H1 (cell line): ENCODE data around the gene CYP4B1. TPM values are rescaled to one million over a fixed set of nuclear protein-coding genes. Genes with fewer than 3 reads are reported as not detected.
A peak's percentile ranks its signal among the peaks of the same experiment; 100 is the strongest.

ENCODE experiments used
- CTCF ChIA-PET: fragments of 300-600 bp; sonication (Branson Sonifier 250); formaldehyde crosslinking; loops from one replicate; lab custom pipeline; 2021; ENCODE audit not compliant: partially characterized antibody; lab: Charles Lee
- POLR2A ChIA-PET: fragments of 300-600 bp; sonication (Branson Sonifier 250); formaldehyde crosslinking; loops from one replicate; lab custom pipeline; 2021; ENCODE audit warnings: inconsistent platforms; ENCODE audit not compliant: partially characterized antibody; lab: Charles Lee
- DNase-seq, 2 experiments: peaks; one replicate each; pipeline versions ENCODE4 v3.0.0 to v3.0.0-alpha.2; 2010 to 2022; ENCODE audit warnings: low spot score in 2 of 2, low read depth in 1 of 2, mixed read lengths in 1 of 2
- FAIRE-seq: peaks from 2 replicates; lab custom pipeline; 2011; peaks lifted over from hg19 to GRCh38; lab: Jason Lieb, UNC
- H2AFZ ChIP-seq: 2 replicates; pipeline ENCODE4 v1.8.1; 2012; ENCODE audit warnings: low read length, inconsistent platforms
- H2AK5ac ChIP-seq: 2 replicates; pipeline ENCODE4 v1.6.1; 2013; ENCODE audit warnings: low read depth, low read length
- H2BK120ac ChIP-seq: replicated peaks from 2 replicates; pipeline ENCODE3; 2013; ENCODE audit warnings: low read depth, low read length, inconsistent platforms
- H2BK12ac ChIP-seq: 2 replicates; pipeline ENCODE4 v1.6.1; 2013; ENCODE audit warnings: low read depth, low read length
- H2BK15ac ChIP-seq: 2 replicates; pipeline ENCODE4 v1.6.1; 2013; ENCODE audit warnings: low read length
- H2BK20ac ChIP-seq: 2 replicates; pipeline ENCODE4 v1.6.1; 2013; ENCODE audit warnings: low read length
- H2BK5ac ChIP-seq: 2 replicates; pipeline ENCODE4 v1.6.1; 2013; ENCODE audit warnings: low read depth, low read length
- H3K14ac ChIP-seq: 2 replicates; pipeline ENCODE4 v1.6.1; 2013; ENCODE audit warnings: inconsistent platforms; ENCODE audit not compliant: insufficient read length
- H3K18ac ChIP-seq: 2 replicates; pipeline ENCODE4 v1.6.1; 2013; ENCODE audit warnings: low read length; ENCODE audit errors: extremely low read depth
- H3K23ac ChIP-seq: 2 replicates; pipeline ENCODE4 v1.6.1; 2013; ENCODE audit warnings: inconsistent platforms; ENCODE audit not compliant: insufficient read length
- H3K23me2 ChIP-seq: 2 replicates; pipeline ENCODE4 v1.6.1; 2013; ENCODE audit warnings: low read depth, low read length
- H3K27ac ChIP-seq: 2 replicates; pipeline ENCODE4 v1.6.1; 2011; ENCODE audit warnings: low read depth, low read length, inconsistent platforms
- H3K27me3 ChIP-seq, 4 experiments: replicated peaks in 1 of 4; 1 replicate in 1 of 4; 2 replicates in 3 of 4; pipeline versions ENCODE4 v1.6.1 to v1.8.1; 2011 to 2013; ENCODE audit warnings: low read length in 3 of 4, mild to moderate bottlenecking in 3 of 4, inconsistent platforms in 2 of 4, mixed read lengths in 2 of 4, moderate library complexity in 1 of 4; ENCODE audit not compliant: control insufficient read depth in 3 of 4, insufficient read depth in 3 of 4; ENCODE audit errors: extremely low read depth in 1 of 4
- H3K36me3 ChIP-seq, 4 experiments: 2 replicates each; pipeline versions ENCODE4 v1.6.1 to v1.8.1; 2011 to 2013; ENCODE audit warnings: mild to moderate bottlenecking in 4 of 4, low read length in 3 of 4, moderate library complexity in 2 of 4, control low read depth in 1 of 4, inconsistent platforms in 1 of 4; ENCODE audit not compliant: insufficient read depth in 4 of 4, control insufficient read depth in 2 of 4
- H3K4ac ChIP-seq: replicated peaks from 2 replicates; pipeline ENCODE3; 2013; ENCODE audit warnings: low read length, low read depth, mixed read lengths, inconsistent platforms; ENCODE audit not compliant: insufficient read length
- H3K4me1 ChIP-seq, 4 experiments: replicated peaks in 1 of 4; 1 replicate in 1 of 4; 2 replicates in 3 of 4; pipeline versions ENCODE4 v1.6.1 to v1.8.1; 2011 to 2013; ENCODE audit warnings: low read length in 3 of 4, inconsistent platforms in 2 of 4, mixed read lengths in 1 of 4; ENCODE audit not compliant: insufficient read depth in 4 of 4, control insufficient read depth in 3 of 4
- H3K4me2 ChIP-seq, 2 experiments: 2 replicates each; pipeline versions ENCODE4 v1.6.1 to v1.8.1; 2011 to 2013; ENCODE audit warnings: low read depth in 2 of 2, low read length in 2 of 2, control low read depth in 1 of 2, inconsistent platforms in 1 of 2, mild to moderate bottlenecking in 1 of 2; ENCODE audit not compliant: insufficient read depth in 1 of 2
- H3K4me3 ChIP-seq, 4 experiments: fragments of 200-600, 300-600 bp in 1 of 4; sonication (generic), shearing (Covaris generic), sonication (Bioruptor Twin) in 1 of 4; 2 replicates each; pipeline versions ENCODE4 v1.5.1 to v1.8.1; 2011 to 2016; ENCODE audit warnings: low read length in 4 of 4, low read depth in 3 of 4, control low read depth in 2 of 4, inconsistent platforms in 2 of 4, mild to moderate bottlenecking in 2 of 4, mixed read lengths in 1 of 4, moderate library complexity in 1 of 4; ENCODE audit not compliant: insufficient read depth in 2 of 4; ENCODE audit errors: extremely low read depth in 1 of 4
- H3K56ac ChIP-seq: replicated peaks from 2 replicates; pipeline ENCODE3; 2013; ENCODE audit warnings: low read depth, mild to moderate bottlenecking, mixed read lengths, low read length, inconsistent platforms; ENCODE audit not compliant: insufficient read length
- H3K79me1 ChIP-seq: 2 replicates; pipeline ENCODE4 v1.6.1; 2013; ENCODE audit warnings: low read depth, low read length, control low read depth
- H3K79me2 ChIP-seq, 2 experiments: 2 replicates each; pipeline versions ENCODE4 v1.6.1 to v1.8.1; 2012 to 2013; ENCODE audit warnings: low read length in 2 of 2, mild to moderate bottlenecking in 2 of 2, inconsistent platforms in 1 of 2; ENCODE audit not compliant: insufficient read depth in 2 of 2, control insufficient read depth in 1 of 2
- H3K9ac ChIP-seq, 4 experiments: replicated peaks in 1 of 4; 1 replicate in 1 of 4; 2 replicates in 3 of 4; pipeline versions ENCODE4 v1.6.1 to v1.8.1; 2011 to 2013; ENCODE audit warnings: low read depth in 3 of 4, low read length in 3 of 4, control low read depth in 2 of 4, mild to moderate bottlenecking in 2 of 4, moderate library complexity in 2 of 4, inconsistent platforms in 1 of 4; ENCODE audit errors: extremely low read depth in 1 of 4
- H3K9me3 ChIP-seq, 2 experiments: 2 replicates each; pipeline versions ENCODE4 v1.6.1 to v1.8.1; 2012 to 2013; ENCODE audit warnings: mild to moderate bottlenecking in 2 of 2, moderate library complexity in 2 of 2, control low read depth in 1 of 2, inconsistent platforms in 1 of 2, low read depth in 1 of 2, low read length in 1 of 2, mixed read lengths in 1 of 2; ENCODE audit not compliant: insufficient read depth in 2 of 2
- H4K20me1 ChIP-seq, 2 experiments: replicated peaks in 1 of 2; 2 replicates each; pipeline versions ENCODE3 to v1.8.1; 2011 to 2013; ENCODE audit warnings: inconsistent platforms in 2 of 2, low read length in 2 of 2, mild to moderate bottlenecking in 1 of 2; ENCODE audit not compliant: insufficient read depth in 2 of 2, control insufficient read depth in 1 of 2
- H4K5ac ChIP-seq: 2 replicates; pipeline ENCODE4 v1.6.1; 2013; ENCODE audit warnings: low read length, low read depth, mixed read lengths, inconsistent platforms; ENCODE audit not compliant: insufficient read length
- H4K8ac ChIP-seq: 2 replicates; pipeline ENCODE4 v1.8.0; 2013; ENCODE audit warnings: mild to moderate bottlenecking, moderate library complexity, low read length, inconsistent platforms; ENCODE audit not compliant: insufficient read depth; ENCODE audit errors: extremely low read depth
- H4K91ac ChIP-seq: replicated peaks from 2 replicates; pipeline ENCODE3; 2013; ENCODE audit warnings: low read length, mixed read lengths, inconsistent platforms; ENCODE audit not compliant: insufficient read length
- JUND ChIP-seq: IDR thresholded peaks from 2 replicates; pipeline ENCODE4 v1.6.1; 2011; ENCODE audit warnings: mild to moderate bottlenecking, improper control_type of control experiment, low read length
- KDM4A ChIP-seq: IDR thresholded peaks from one replicate; pipeline ENCODE4 v1.7.1; 2012; ENCODE audit warnings: low read depth, mild to moderate bottlenecking, moderate library complexity, low read length, inconsistent platforms; ENCODE audit not compliant: severe bottlenecking
- POU5F1 ChIP-seq: IDR thresholded peaks from 2 replicates; pipeline ENCODE4 v1.6.1; 2011; ENCODE audit warnings: low read depth, mild to moderate bottlenecking, low read length, moderate library complexity
- WGBS, 2 experiments: shearing (Covaris generic) in 1 of 2; methylation state at CpG; one replicate each; pipeline versions ENCODE4 v1.1.6 to v1.1.7; 2013 to 2015; ENCODE audit warnings: low lambda C conversion rate in 2 of 2, mixed read lengths in 2 of 2, inconsistent platforms in 1 of 2, low coverage in 1 of 2, missing lambda C conversion rate in 1 of 2; ENCODE audit not compliant: insufficient replicate concordance in 2 of 2, insufficient coverage in 1 of 2, insufficient read length in 1 of 2; ENCODE audit errors: extremely low coverage in 1 of 2, missing lambda C conversion rate in 1 of 2; 5-methylcytosine and 5-hydroxymethylcytosine counted together
- polyA plus RNA-seq, 7 experiments: library from polyadenylated mRNA; depleted of rRNA in 3 of 7; stranded (reverse) in 5 of 7; unstranded in 2 of 7; fragments of >200 nt in 5 of 7; fragments of 200-250 nt in 2 of 7; gene quantifications; 1 replicate in 5 of 7; 2 replicates in 1 of 7; 4 replicates in 1 of 7; pipeline versions ENCODE4 v1.2.1 to v1.2.3, GENCODE V29; 2011 to 2013; ENCODE audit warnings: missing spikeins in 2 of 7, mixed read lengths in 2 of 7
- total RNA-seq: library from RNA; stranded (reverse); fragmentation: NEBNext Ultra II Directional; extraction: Animal tissue kit (Norgen Biotek cat#: 25700); gene quantifications from 2 replicates; pipeline ENCODE4 v1.2.1, GENCODE V29; 2021

Gene CYP4B1
- total and polyA plus RNA-seq, 2 of the 8 experiments (the other 6 are each of a cell fraction or from before 2014, with no cell fraction given), result 0.23 TPM; not detected in 1

- Histone ChIP-seq H2BK20ac (no peak overlapping the region), H2BK120ac (no peak overlapping the region), H3K27me3 (no peaks in the 10 kb centered on the region), H3K56ac (no peak overlapping the region), H4K8ac (no peak overlapping the region), H2AK5ac (no peak overlapping the region), H3K23me2 (no peaks in the 10 kb centered on the region), H3K79me2 (no peaks in the 10 kb centered on the region), H3K4me2 (no peak overlapping the region), H2BK15ac (0 out of 2 replicates have a peak overlapping the region, but pooled peaks have one; percentile 33), H3K79me1 (no peaks in the 10 kb centered on the region), H3K27ac (no peak overlapping the region), H3K9me3 (peaks cover 35 to 41% of the 10 kb centered on the region in 2 experiments), H3K23ac (no peak overlapping the region), H2BK5ac (no peak overlapping the region), H4K5ac (no peak overlapping the region), H4K91ac (no peak overlapping the region), H3K36me3 (no peaks in the 10 kb centered on the region), H3K9ac (no peak overlapping the region), H2AFZ (no peak overlapping the region), H3K14ac (no peak overlapping the region), H3K4ac (no peak overlapping the region), H3K4me1 (no peaks in the 10 kb centered on the region), H2BK12ac (no peak overlapping the region), H3K18ac (no peak overlapping the region), H4K20me1 (no peaks in the 10 kb centered on the region), H3K4me3 (no peak overlapping the region)
- TF ChIP-seq KDM4A, result no peak
- no peak for TF ChIP-seq JUND
- no peak for TF ChIP-seq POU5F1
- FAIRE-seq, result no peak
- 87% methylated on average over 4 of the region's 4 CpGs; no CpG with 5 or more reads in 1 of the 2 experiments for WGBS, 2 experiments
- POLR2A ChIA-PET, result no interaction called here
- no peak for DNase-seq
- CTCF ChIA-PET, result interaction anchor here (1.2 to 1.4 kb wide), 2 partner anchors 14 to 20 kb away, joined by 3 to 5 read pairs; no protein-coding TSS in a partner anchor
Observed at GRCh38 chr1:46767649-46768282, 31.1 kb upstream of the CYP4B1 start.
